ENCODE results near the gene CST8.

GRCh38 chr20:23455639-23456038, 35.3 kb upstream of the CST8 start:
- TF ChIP-seq CTCF (IDR thresholded peaks at IDR 0.05), result no peak
- TF ChIP-seq EP300 (IDR thresholded peaks at IDR 0.05), result no peak
